Stimulated activated naive CD4-positive, alpha-beta T cell treated with Interleukin-2 at 50 U/mL for 16 hours (primary cell): Measurements from ENCODE around the gene BTBD9.

Experiments
- DNase-seq: peaks from one replicate; lab custom pipeline; 2025; lab: John Stamatoyannopoulos, UW

Gene BTBD9

GRCh38 chr6:38481211-38481836, 158.4 kb downstream of the BTBD9 start:
- no peak for DNase-seq

GRCh38 chr6:38480036-38480435, 159.7 kb downstream of the BTBD9 start:
- DNase-seq, result no peak

GRCh38 chr6:38479331-38479730, 160.4 kb downstream of the BTBD9 start:
- no peak for DNase-seq

- DNase-seq, result no peak
Observed at GRCh38 chr6:38477680-38478260, 162.0 kb downstream of the BTBD9 start.

GRCh38 chr6:38476888-38477287, 162.8 kb downstream of the BTBD9 start:
- DNase-seq, result no peak

- DNase-seq, result no peak
Observed at GRCh38 chr6:38476141-38476540, 163.6 kb downstream of the BTBD9 start.

GRCh38 chr6:38470548-38470947, 169.2 kb downstream of the BTBD9 start:
- no peak for DNase-seq

GRCh38 chr6:38467566-38467965, 172.2 kb downstream of the BTBD9 start:
- DNase-seq, result no peak

GRCh38 chr6:38460186-38460585, 179.5 kb downstream of the BTBD9 start:
- no peak for DNase-seq

GRCh38 chr6:38459291-38459690, 180.4 kb downstream of the BTBD9 start:
- no peak for DNase-seq

- no peak for DNase-seq
Observed at GRCh38 chr6:38453861-38454260, 185.9 kb downstream of the BTBD9 start.

GRCh38 chr6:38452816-38453660, 186.7 kb downstream of the BTBD9 start:
- DNase-seq, result no peak

- no peak for DNase-seq
Observed at GRCh38 chr6:38450717-38451116, 189.0 kb downstream of the BTBD9 start.

- DNase-seq, result no peak
Observed at GRCh38 chr6:38445925-38446324, 193.8 kb downstream of the BTBD9 start.

- no peak for DNase-seq
Observed at GRCh38 chr6:38445336-38445735, 194.4 kb downstream of the BTBD9 start.

GRCh38 chr6:38443352-38444144, 196.2 kb downstream of the BTBD9 start:
- no peak for DNase-seq

- DNase-seq, result no peak
Observed at GRCh38 chr6:38438097-38438496, 201.6 kb downstream of the BTBD9 start.

GRCh38 chr6:38436726-38437465, 202.8 kb downstream of the BTBD9 start:
- no peak for DNase-seq

GRCh38 chr6:38435330-38435729, 204.4 kb downstream of the BTBD9 start:
- DNase-seq, result no peak

- no peak for DNase-seq
Observed at GRCh38 chr6:38434051-38434450, 205.7 kb downstream of the BTBD9 start.

- DNase-seq, result no peak
Observed at GRCh38 chr6:38432479-38432878, 207.2 kb downstream of the BTBD9 start.

GRCh38 chr6:38432079-38432478, 207.7 kb downstream of the BTBD9 start:
- no peak for DNase-seq
